DMS 273 (cell line): Measurements from ENCODE around the gene CRIP3.

Experiments
- DNase-seq: peaks from one replicate; lab custom pipeline; 2025; ENCODE audit not compliant: unreplicated experiment; lab: John Stamatoyannopoulos, UW

Gene CRIP3

DNA sequence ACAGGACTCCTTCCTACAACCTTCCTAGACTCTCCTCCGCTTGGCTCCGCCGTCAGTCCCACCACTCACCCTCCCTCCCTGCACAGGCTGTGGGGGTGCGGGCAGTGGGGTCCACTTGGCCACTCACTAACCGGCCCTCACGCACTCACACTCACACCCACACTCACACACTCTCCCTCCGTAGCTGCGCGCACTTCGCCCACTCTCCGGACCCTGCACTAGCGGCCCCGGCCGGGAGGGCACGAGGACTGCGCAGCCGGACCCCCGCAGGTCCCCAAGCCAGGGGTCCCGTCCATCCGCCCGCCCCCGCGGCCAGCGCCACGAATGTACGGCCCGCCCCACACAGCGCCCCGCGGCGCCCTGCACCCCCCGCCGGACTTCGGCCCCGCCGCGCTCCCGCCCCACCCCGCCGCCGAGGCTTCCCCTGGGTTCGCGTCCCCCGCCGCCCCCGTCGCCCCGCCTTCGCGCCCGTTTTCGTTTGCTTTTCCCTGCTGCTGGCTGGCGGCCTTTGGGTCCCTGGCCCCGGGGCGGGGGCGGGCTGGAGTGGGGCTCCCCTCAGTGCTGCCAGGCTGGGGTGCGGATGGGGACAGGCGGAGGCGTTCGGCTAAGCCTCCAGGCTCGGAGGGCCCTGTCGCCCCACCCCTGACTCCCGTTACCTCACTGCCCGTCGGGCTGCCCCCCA, 33.6 kb downstream of the CRIP3 start:
- DNase-seq, result peak; percentile 37

DNA sequence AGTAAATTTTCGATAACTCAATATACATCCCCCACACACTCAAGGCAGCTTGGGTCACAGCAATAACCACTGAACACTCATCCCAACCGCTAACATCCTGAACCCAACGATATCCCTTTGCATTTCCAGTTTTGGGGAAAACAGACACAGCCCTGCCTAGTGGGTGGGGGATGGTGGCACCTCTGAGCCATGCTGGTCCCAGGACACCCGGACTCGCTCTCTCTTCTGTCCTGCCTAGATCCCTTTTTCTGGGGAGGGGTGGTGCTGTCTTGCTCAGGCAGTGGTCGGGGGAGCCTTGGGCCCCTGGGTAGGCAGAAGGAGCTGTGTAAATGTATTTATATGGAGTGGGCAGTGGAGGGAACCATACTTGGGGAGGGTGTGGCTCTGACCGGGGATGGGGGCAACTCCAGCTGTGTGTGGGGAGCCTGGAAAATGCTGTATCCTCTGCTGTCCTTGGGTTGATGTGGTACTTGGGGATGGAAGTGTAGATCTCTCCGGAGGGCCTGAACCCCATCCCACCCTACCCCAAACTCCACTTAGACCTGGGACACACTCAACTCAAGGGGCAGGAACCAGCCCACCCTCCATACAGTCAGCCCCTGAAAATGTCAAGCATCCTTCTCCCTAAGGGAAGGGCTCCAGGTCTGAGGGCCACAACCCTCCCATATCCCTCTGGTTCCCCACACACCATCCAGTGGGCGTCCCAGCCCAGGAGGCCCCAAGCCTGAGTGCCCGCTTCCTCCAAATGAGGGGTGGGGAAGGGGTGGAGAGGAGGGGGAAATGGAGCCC, 34.3 kb downstream of the CRIP3 start:
- DNase-seq, result no peak

DNA sequence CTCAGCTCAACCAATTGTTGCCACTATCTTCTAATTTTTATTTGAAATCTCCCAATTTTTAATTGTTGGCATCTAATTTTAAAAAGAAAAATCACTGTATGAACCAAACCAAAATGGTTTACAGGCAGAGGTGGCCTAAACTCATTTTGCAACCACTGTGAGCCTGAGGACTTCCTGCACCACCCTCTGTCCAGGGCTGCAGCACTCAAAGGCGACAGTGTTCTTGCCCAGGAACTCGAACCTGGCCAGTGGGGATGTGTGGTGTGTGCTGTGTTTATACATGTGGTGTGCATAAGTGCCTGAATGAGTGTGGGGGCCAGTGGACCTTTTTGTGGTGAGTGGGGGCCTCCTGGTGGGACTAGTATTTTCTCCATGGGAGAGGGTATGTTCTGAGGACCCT, 34.9 kb downstream of the CRIP3 start:
- DNase-seq, result no peak

- DNase-seq, result no peak
Observed at GRCh38 chr6:43271944-43272343, 36.7 kb downstream of the CRIP3 start.

- DNase-seq, result no peak
Observed at GRCh38 chr6:43271103-43271815, 37.4 kb downstream of the CRIP3 start.

- DNase-seq, result no peak
Observed at GRCh38 chr6:43269273-43270007, 39.2 kb downstream of the CRIP3 start.

DNA sequence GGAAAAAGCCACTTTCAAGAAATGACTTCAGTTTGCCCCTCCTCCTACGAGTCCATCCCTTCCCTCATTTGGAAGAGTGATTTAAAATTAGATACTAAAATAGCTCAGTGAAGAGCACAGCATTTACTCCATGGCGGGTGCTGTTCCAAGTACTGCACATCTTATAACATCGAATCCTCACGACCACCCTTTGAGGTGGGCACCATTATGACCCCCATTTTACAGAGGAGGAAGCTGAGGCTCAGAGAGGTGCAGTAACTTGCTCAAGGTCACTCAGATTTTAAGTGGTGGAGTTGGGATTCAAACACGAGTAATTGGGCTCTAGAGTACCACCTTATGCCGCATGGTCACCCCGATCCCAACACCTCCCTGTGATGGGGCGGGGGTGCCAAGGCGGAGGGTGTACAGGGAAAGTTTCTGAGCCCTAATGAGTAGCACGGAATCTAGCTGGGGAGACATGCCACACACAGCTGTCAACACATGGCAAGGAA, 39.8 kb downstream of the CRIP3 start:
- DNase-seq, result no peak

DNA sequence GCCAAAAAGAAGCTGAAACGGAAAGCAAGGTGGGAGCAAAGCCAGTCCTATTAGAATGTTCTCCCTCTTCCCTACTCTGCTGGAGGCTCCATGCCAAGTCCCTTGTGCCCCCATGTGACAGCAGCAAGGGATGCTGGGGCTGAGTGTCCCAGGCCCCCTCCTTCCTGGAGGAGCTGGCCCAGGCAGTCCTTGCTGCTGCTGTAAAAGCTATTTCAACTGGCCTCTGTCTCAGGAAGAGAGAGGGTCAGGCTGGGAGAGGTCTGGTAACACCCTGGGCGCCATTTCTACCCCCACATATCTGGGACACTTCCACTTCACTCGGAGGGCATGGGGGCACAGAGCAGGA, 40.3 kb downstream of the CRIP3 start:
- no peak for DNase-seq

GRCh38 chr6:43267619-43268354, 40.8 kb downstream of the CRIP3 start:
- DNase-seq, result no peak

- no peak for DNase-seq
Observed at GRCh38 chr6:43265564-43265963, 43.1 kb downstream of the CRIP3 start.

GRCh38 chr6:43264599-43265145, 44.0 kb downstream of the CRIP3 start:
- DNase-seq, result no peak

- peak; percentile 85 for DNase-seq
Observed at GRCh38 chr6:43263314-43264178, 45.1 kb downstream of the CRIP3 start.

- DNase-seq, result no peak
Observed at GRCh38 chr6:43262780-43263313, 45.8 kb downstream of the CRIP3 start.

GRCh38 chr6:43262000-43262779, 46.4 kb downstream of the CRIP3 start:
- DNase-seq, result no peak

DNA sequence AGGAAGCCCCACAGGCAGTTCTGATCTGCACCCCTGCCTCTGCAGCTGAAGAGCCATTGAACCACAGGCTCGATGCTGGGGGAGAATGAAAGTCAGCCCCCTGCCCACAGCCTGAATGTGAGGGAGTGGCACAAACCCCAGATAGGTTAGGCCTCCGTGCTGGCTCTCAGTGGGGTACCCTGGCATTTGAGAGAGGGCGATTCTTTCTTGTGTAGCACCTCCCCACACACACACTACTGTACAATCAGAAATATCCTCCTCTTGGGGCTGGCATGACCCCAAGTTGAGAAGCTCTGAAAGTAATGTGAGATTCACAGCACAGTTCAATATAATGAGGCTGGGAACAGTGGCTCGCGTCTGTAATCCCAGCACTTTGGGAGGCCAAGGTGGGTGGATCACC, 47.4 kb downstream of the CRIP3 start:
- DNase-seq, result no peak

- DNase-seq, result no peak
Observed at GRCh38 chr6:43260791-43261190, 47.8 kb downstream of the CRIP3 start.

GRCh38 chr6:43258807-43259686, 49.6 kb downstream of the CRIP3 start:
- DNase-seq, result no peak
